Neural cell (in vitro differentiated cells): ENCODE data around the gene ACR. TPM values are rescaled to one million over a fixed set of nuclear protein-coding genes. Genes with fewer than 3 reads are reported as not detected.

Source experiments
- H2AFZ ChIP-seq: fragments of 200-600, 300-800 bp; sonication (generic), shearing (Covaris generic); 2 replicates; pipeline ENCODE4 v1.6.0; 2014; ENCODE audit warnings: low read depth, mild to moderate bottlenecking, antibody characterized with exemption, low read length, moderate library complexity
- H3F3A ChIP-seq: fragments of 200-600 bp; shearing (Covaris generic); 2 replicates; pipeline ENCODE4 v1.6.1; 2016; ENCODE audit warnings: mild to moderate bottlenecking, moderate library complexity, mixed read lengths, antibody characterized with exemption, low read length; ENCODE audit not compliant: insufficient read depth, poor library complexity, severe bottlenecking
- H3K27ac ChIP-seq: fragments of 200-600, 300-800 bp; sonication (generic), shearing (Covaris generic); 2 replicates; pipeline ENCODE4 v1.5.1; 2014; ENCODE audit warnings: mild to moderate bottlenecking, low read length, moderate library complexity
- H3K27me3 ChIP-seq: fragments of 300-800, 200-600 bp; sonication (generic), shearing (Covaris generic); 2 replicates; pipeline ENCODE4 v1.6.0; 2014; ENCODE audit warnings: mild to moderate bottlenecking, low read depth, low read length, moderate library complexity; ENCODE audit not compliant: insufficient read depth
- H3K36me3 ChIP-seq: fragments of 300-800, 200-600 bp; sonication (generic), shearing (Covaris generic); 2 replicates; pipeline ENCODE4 v1.5.1; 2014; ENCODE audit warnings: mild to moderate bottlenecking, antibody characterized with exemption, low read length, moderate library complexity; ENCODE audit not compliant: insufficient read depth
- H3K4me2 ChIP-seq: fragments of 300-800, 200-600 bp; sonication (generic), shearing (Covaris generic); 2 replicates; pipeline ENCODE4 v1.6.0; 2014; ENCODE audit warnings: mild to moderate bottlenecking, low read length
- H3K4me3 ChIP-seq: fragments of 300-800, 200-600 bp; sonication (generic), shearing (Covaris generic); 2 replicates; pipeline ENCODE4 v1.5.1; 2014; ENCODE audit warnings: mild to moderate bottlenecking, low read length, moderate library complexity
- H3K79me2 ChIP-seq: fragments of 200-600 bp; shearing (Covaris generic); replicated peaks from 2 replicates; pipeline ENCODE4 v1.6.0; 2014; ENCODE audit warnings: mild to moderate bottlenecking, low read length, moderate library complexity; ENCODE audit not compliant: insufficient read depth
- H3K9ac ChIP-seq: fragments of 300-800, 200-600 bp; sonication (generic), shearing (Covaris generic); 2 replicates; pipeline ENCODE4 v1.6.1; 2016; ENCODE audit warnings: mild to moderate bottlenecking, low read length, mixed read lengths
- H3K9me2 ChIP-seq: fragments of 200-600 bp; shearing (Covaris generic); 2 replicates; pipeline ENCODE4 v1.6.1; 2016; ENCODE audit warnings: mild to moderate bottlenecking, low read length, mixed read lengths; ENCODE audit not compliant: insufficient read depth
- H3K9me3 ChIP-seq: fragments of 200-600, 300-800 bp; sonication (generic), shearing (Covaris generic); 2 replicates; pipeline ENCODE4 v1.6.1; 2016; ENCODE audit warnings: mild to moderate bottlenecking, mixed run types, low read length, moderate library complexity, mixed read lengths
- H4K20me1 ChIP-seq: fragments of 200-600 bp; shearing (Covaris generic); 2 replicates; pipeline ENCODE4 v1.6.1; 2016; ENCODE audit warnings: mild to moderate bottlenecking, mixed run types; ENCODE audit not compliant: insufficient read depth
- CTCF ChIP-seq: fragments of 450-650 bp; IDR thresholded peaks from 2 replicates; pipeline ENCODE4 v1.5.1; 2014; ENCODE audit warnings: antibody characterized with exemption, mild to moderate bottlenecking, moderate library complexity; ENCODE audit not compliant: poor library complexity, severe bottlenecking
- EP300 ChIP-seq: fragments of 450-650 bp; conservative IDR thresholded peaks from 2 replicates; pipeline ENCODE4 v1.6.1; 2014; ENCODE audit warnings: antibody characterized with exemption, mild to moderate bottlenecking, moderate library complexity; ENCODE audit not compliant: poor library complexity, severe bottlenecking
- EZH2 ChIP-seq: fragments of 200-600, 300-800 bp; shearing (Covaris generic), sonication (generic); IDR thresholded peaks from 2 replicates; pipeline ENCODE4 v1.6.1; 2014; ENCODE audit warnings: antibody characterized with exemption, low read length, borderline replicate concordance, mild to moderate bottlenecking; ENCODE audit not compliant: insufficient read depth, poor library complexity, severe bottlenecking
- MXI1 ChIP-seq: fragments of 450-650 bp; conservative IDR thresholded peaks from 2 replicates; pipeline ENCODE4 v1.6.1; 2014; ENCODE audit warnings: antibody characterized with exemption, mild to moderate bottlenecking; ENCODE audit not compliant: poor library complexity, severe bottlenecking
- POLR2AphosphoS5 ChIP-seq: IDR thresholded peaks from 2 replicates; pipeline ENCODE4 v1.6.1; 2012
- RAD21 ChIP-seq: fragments of 450-650 bp; conservative IDR thresholded peaks from 2 replicates; pipeline ENCODE4 v1.6.1; 2014; ENCODE audit warnings: antibody characterized with exemption, mild to moderate bottlenecking, moderate library complexity
- REST ChIP-seq: IDR thresholded peaks from 2 replicates; pipeline ENCODE4 v1.6.1; 2012; ENCODE audit warnings: borderline replicate concordance
- SMC3 ChIP-seq: fragments of 450-650 bp; conservative IDR thresholded peaks from 2 replicates; pipeline ENCODE4 v1.6.1; 2014; ENCODE audit warnings: antibody characterized with exemption, mild to moderate bottlenecking, moderate library complexity; ENCODE audit not compliant: poor library complexity
- TAF1 ChIP-seq: IDR thresholded peaks from 2 replicates; pipeline ENCODE4 v1.6.1; 2012; ENCODE audit warnings: low read depth
- polyA plus RNA-seq: library from polyadenylated mRNA; depleted of rRNA; stranded (reverse); fragments of >200 nt; gene quantifications from 2 replicates; pipeline ENCODE4 v1.2.3, GENCODE V29; 2014

The ACR gene
- polyA plus RNA-seq, 1 donor from 2014 or later = not detected

GRCh38 chr22:50698546-50698945 is 39.5 kb upstream of the ACR start (continued):
- TF ChIP-seq EZH2 = no peak

- no peak for TF ChIP-seq POLR2AphosphoS5
- no peak for TF ChIP-seq CTCF
- TF ChIP-seq EZH2 = no peak
- TF ChIP-seq REST = no peak
- no peak for TF ChIP-seq RAD21
- TF ChIP-seq EP300 = no peak
- no peak for TF ChIP-seq MXI1
- no peak for TF ChIP-seq TAF1
- no peak for TF ChIP-seq SMC3
- no peaks in the 10 kb centered on the region for H3K9me2 ChIP-seq
- no peak overlapping the region for H2AFZ ChIP-seq
- peaks cover 4% of the 10 kb centered on the region for H3F3A ChIP-seq
- H3K4me3 ChIP-seq = peak overlapping the region; percentile 73
- H3K9me3 ChIP-seq = no peaks in the 10 kb centered on the region
- H3K9ac ChIP-seq = no peak overlapping the region
- H3K27me3 ChIP-seq = no peaks in the 10 kb centered on the region
- H3K79me2 ChIP-seq = no peaks in the 10 kb centered on the region
- H3K4me2 ChIP-seq = no peak overlapping the region
- no peaks in the 10 kb centered on the region for H3K36me3 ChIP-seq
- H4K20me1 ChIP-seq = no peaks in the 10 kb centered on the region
- H3K27ac ChIP-seq = no peak overlapping the region
These were observed 38.8 kb upstream of the ACR start for GRCh38 chr22:50699001-50699755.

GRCh38 chr22:50699756-50700386 is 38.1 kb upstream of the ACR start:
- no peak overlapping the region for H2AFZ ChIP-seq
- TF ChIP-seq EZH2 (no peak), RAD21 (peak; percentile 34), MXI1 (no peak), POLR2AphosphoS5 (no peak), CTCF (peak; percentile 43), EP300 (no peak), REST (no peak), TAF1 (no peak), SMC3 (peak; percentile 42)
- H3K4me2 ChIP-seq = no peak overlapping the region
- no peak overlapping the region for H3K27ac ChIP-seq
- no peak overlapping the region for H3K9ac ChIP-seq
- H3K36me3 ChIP-seq = no peaks in the 10 kb centered on the region
- peaks cover 4% of the 10 kb centered on the region for H3F3A ChIP-seq
- H3K9me2 ChIP-seq = no peaks in the 10 kb centered on the region
- H3K9me3 ChIP-seq = no peaks in the 10 kb centered on the region
- no peaks in the 10 kb centered on the region for H3K27me3 ChIP-seq
- no peak overlapping the region for H3K4me3 ChIP-seq
- H4K20me1 ChIP-seq = no peaks in the 10 kb centered on the region
- H3K79me2 ChIP-seq = no peaks in the 10 kb centered on the region
